ENCODE data around the gene CAP2.
"Not testable (repeated sequence)": the region's sequence is repeated elsewhere in the genome, so short reads cannot be mapped to it uniquely, and the experiment has no call there.

DNA sequence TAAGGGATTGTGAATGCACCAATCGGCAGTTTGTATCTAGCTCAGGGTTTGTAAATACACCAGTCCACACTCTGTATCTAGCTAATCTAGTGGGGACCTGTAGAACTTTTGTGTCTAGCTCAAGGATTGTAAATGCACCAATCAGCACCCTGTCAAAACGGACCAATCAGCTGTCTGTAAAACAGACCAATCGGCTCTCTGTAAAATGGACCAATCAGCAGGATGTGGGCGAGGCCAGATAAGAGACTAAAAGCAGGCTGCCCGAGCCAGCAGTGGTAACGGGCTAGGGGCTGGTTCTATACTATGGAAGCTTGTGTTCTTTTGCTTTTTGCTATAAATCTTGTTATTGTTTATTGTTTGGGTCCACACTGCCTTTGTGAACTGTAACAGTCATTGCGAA is 187.9 kb downstream of the CAP2 start:
- TF ChIP-seq, protein P1, sequence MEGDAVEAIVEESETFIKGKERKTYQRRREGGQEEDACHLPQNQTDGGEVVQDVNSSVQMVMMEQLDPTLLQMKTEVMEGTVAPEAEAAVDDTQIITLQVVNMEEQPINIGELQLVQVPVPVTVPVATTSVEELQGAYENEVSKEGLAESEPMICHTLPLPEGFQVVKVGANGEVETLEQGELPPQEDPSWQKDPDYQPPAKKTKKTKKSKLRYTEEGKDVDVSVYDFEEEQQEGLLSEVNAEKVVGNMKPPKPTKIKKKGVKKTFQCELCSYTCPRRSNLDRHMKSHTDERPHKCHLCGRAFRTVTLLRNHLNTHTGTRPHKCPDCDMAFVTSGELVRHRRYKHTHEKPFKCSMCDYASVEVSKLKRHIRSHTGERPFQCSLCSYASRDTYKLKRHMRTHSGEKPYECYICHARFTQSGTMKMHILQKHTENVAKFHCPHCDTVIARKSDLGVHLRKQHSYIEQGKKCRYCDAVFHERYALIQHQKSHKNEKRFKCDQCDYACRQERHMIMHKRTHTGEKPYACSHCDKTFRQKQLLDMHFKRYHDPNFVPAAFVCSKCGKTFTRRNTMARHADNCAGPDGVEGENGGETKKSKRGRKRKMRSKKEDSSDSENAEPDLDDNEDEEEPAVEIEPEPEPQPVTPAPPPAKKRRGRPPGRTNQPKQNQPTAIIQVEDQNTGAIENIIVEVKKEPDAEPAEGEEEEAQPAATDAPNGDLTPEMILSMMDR (IDR thresholded peaks at IDR 0.05): not testable (repeated sequence)
- TF ChIP-seq EP300, POLR2A (IDR thresholded peaks at IDR 0.05): not testable (repeated sequence)
